Activated CD8-positive, alpha-beta memory T cell treated with anti-CD3 and anti-CD28 coated beads, Interleukin-2, amount 10 ng/mL, durations not matched to agents 7 days and 5 days (primary cell): ENCODE measurements around the gene CERT1. TPM values are rescaled to one million over a fixed set of nuclear protein-coding genes. Genes with fewer than 3 reads are reported as not detected.

Experiments
- ATAC-seq: fragments of 150-1000 bp; cut with Tn5 transposase; one replicate; pipeline ENCODE4 v1.10.0; 2021; ENCODE audit warnings: moderate library complexity
- CTCF ChIA-PET: fragments of 350-600 bp; sonication (Branson Sonifier 250); formaldehyde crosslinking; loops from one replicate; lab custom pipeline; 2021; ENCODE audit warnings: antibody characterized with exemption; lab: Charles Lee
- DNase-seq: peaks from one replicate; pipeline ENCODE4 v3.0.0-alpha.2; 2020
- H3K27ac Mint-ChIP-seq: one replicate; pipeline ENCODE4 v1.8.0; 2021; ENCODE audit warnings: mild to moderate bottlenecking, mixed read lengths
- H3K27me3 Mint-ChIP-seq: one replicate; pipeline ENCODE4 v1.8.0; 2021; ENCODE audit warnings: mixed read lengths
- H3K36me3 Mint-ChIP-seq: one replicate; pipeline ENCODE4 v1.8.0; 2021; ENCODE audit warnings: mild to moderate bottlenecking, mixed read lengths
- H3K4me1 Mint-ChIP-seq: one replicate; pipeline ENCODE4 v1.8.0; 2021; ENCODE audit warnings: mixed read lengths
- H3K4me3 Mint-ChIP-seq: one replicate; pipeline ENCODE4 v1.8.0; 2021; ENCODE audit warnings: mild to moderate bottlenecking, moderate library complexity, mixed read lengths
- H3K9me3 Mint-ChIP-seq: one replicate; pipeline ENCODE4 v1.8.0; 2022; ENCODE audit warnings: low read depth, mixed read lengths
- total RNA-seq, 2 experiments: library from RNA; stranded (reverse); gene quantifications; one replicate each; pipeline ENCODE4 v1.2.3, GENCODE V29; 2021

Gene CERT1
- total RNA-seq, 2 experiments from 2014 or later, result 27.4 to 28.4 TPM

DNA sequence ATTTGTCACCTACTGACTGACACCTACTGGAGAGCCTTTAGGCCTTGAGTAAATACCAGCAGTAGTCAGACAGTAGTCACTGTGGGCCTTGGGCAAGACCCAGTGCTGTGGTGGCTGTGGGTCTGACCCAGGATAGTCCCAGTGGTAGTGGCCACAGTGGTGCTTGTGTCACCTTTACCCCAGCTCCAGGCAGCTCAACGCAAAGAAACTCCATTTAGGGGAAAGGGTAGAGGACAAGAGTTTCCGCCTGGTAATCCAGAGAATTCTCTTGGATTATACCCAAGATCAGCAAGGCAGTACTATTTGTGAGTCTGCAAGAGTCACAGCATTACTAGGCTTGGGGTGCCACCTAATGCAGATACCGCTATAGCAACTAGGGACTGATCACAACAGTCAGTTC is 28.9 kb downstream of the CERT1 start:
- CTCF ChIA-PET, result no interaction called here
- Mint-ChIP-seq H3K9me3 (peaks cover 22% of the 10 kb centered on the region), H3K4me3 (no peak overlapping the region), H3K27ac (no peak overlapping the region), H3K36me3 (peaks cover 53% of the 10 kb centered on the region), H3K4me1 (peaks cover under 1% of the 10 kb centered on the region), H3K27me3 (no peaks in the 10 kb centered on the region)
- ATAC-seq, result no peak
- no peak for DNase-seq

DNA sequence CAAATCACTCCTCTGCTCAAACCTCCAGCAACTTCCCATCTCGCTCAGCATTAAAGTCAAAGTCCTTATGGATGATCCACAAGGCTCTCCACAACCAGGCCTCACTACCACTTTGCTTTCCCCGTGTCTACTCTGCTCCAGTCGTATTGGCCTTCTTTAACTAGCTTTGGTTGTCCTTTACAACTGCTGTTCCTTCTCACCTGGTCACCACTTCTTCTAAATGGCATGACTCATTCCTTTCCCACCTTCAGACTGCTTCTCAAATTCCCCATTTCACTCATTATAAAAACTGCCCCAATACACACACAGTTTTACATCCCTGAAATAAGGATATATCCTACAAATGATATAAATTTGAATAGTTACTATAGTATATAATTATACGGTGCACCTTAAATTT is 30.4 kb downstream of the CERT1 start:
- Mint-ChIP-seq H3K9me3 (peaks cover 19% of the 10 kb centered on the region), H3K36me3 (peaks cover 44% of the 10 kb centered on the region), H3K27ac (no peak overlapping the region), H3K4me1 (no peaks in the 10 kb centered on the region), H3K4me3 (no peak overlapping the region), H3K27me3 (no peaks in the 10 kb centered on the region)
- CTCF ChIA-PET, result no interaction called here
- ATAC-seq (no peak), DNase-seq (no peak)

DNA sequence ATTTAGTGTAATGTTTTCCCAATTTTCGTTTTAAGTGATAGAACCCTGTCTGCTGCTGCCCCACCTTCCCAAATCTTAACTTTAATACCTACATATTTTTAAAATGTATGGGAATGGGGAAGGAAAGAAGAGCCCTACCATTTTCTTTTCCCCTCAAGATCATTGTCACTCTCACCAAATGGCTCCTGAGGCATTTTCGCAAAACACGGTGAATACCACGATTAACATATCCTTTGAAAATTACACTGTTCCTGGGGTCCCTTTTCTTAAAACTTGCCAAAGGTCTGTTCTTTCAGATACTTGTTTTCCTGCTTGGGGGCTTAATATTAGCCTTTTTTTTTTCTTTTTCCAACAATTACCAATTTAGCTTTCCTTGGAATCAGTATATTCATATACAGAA is 36.1 kb downstream of the CERT1 start:
- no peak overlapping the region for H3K27ac Mint-ChIP-seq
- CTCF ChIA-PET, result no interaction called here
- no peak for DNase-seq
- H3K9me3 Mint-ChIP-seq, result peaks cover 6% of the 10 kb centered on the region
- H3K4me1 Mint-ChIP-seq, result no peaks in the 10 kb centered on the region
- H3K4me3 Mint-ChIP-seq, result no peak overlapping the region
- no peaks in the 10 kb centered on the region for H3K27me3 Mint-ChIP-seq
- no peak for ATAC-seq
- peaks cover 25% of the 10 kb centered on the region for H3K36me3 Mint-ChIP-seq

DNA sequence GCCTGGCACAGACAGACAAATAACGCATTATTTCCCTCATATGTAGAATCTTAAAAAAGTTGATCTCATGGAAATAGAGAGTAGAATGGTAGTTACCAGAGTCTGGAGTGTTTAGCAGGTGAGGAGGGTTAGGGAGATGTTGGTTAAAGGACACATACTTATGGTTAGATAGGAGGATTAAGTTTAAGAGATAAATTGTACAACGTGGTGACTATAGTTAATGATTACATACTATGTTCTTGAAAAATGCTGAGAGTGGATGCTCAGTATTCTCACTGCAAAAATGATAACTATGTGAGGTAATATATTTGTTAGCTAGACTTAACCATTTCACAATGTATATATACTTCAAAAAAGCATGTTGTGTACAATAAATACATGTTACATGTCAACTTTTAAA is 38.0 kb downstream of the CERT1 start:
- H3K27ac Mint-ChIP-seq, result no peak overlapping the region
- CTCF ChIA-PET, result no interaction called here
- H3K9me3 Mint-ChIP-seq, result peaks cover 15% of the 10 kb centered on the region
- no peaks in the 10 kb centered on the region for H3K27me3 Mint-ChIP-seq
- ATAC-seq, result no peak
- no peak overlapping the region for H3K4me3 Mint-ChIP-seq
- H3K4me1 Mint-ChIP-seq, result no peaks in the 10 kb centered on the region
- peaks cover 30% of the 10 kb centered on the region for H3K36me3 Mint-ChIP-seq
- DNase-seq, result no peak

DNA sequence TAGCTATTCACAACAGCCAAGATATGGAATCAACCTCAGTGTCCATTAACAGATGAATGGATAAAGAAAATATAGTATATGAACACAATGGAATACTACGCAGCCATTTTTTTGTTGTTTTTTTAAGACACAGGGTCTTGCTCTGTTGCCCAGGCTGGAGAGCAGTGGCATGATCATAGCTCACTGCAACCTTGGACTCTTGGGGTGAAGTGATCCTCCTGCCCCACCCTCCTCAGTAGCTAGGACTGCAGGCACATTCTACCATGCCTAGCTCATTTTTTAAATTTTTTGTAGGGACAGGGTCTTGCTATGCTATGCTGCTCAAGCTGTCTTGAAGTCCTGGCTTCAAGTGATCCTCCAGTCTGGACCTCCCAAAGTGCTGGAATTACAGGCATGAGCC is 38.5 kb downstream of the CERT1 start:
- no peak overlapping the region for H3K27ac Mint-ChIP-seq
- H3K4me1 Mint-ChIP-seq, result no peaks in the 10 kb centered on the region
- DNase-seq (no peak), ATAC-seq (no peak)
- peaks cover 17% of the 10 kb centered on the region for H3K9me3 Mint-ChIP-seq
- no peak overlapping the region for H3K4me3 Mint-ChIP-seq
- CTCF ChIA-PET, result no interaction called here
- H3K27me3 Mint-ChIP-seq, result no peaks in the 10 kb centered on the region
- peaks cover 34% of the 10 kb centered on the region for H3K36me3 Mint-ChIP-seq

DNA sequence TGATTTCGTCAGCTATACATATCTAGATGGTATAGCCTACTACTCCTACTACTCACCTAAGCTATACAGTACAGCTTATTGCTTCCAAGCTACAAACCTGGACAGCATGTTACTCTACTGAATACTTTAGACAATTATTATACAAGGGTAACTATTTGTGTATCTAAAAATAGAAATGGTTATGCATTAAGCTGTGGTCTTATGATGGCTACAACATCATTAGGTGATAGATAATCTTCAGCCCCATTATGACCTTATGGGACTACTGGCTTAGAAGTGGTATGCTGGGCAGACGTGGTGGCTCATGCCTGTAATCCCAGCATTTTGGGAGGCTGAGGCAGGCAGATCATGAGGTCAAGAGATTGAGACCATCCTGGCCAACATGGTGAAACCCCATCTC is 40.2 kb downstream of the CERT1 start:
- peaks cover 19% of the 10 kb centered on the region for H3K9me3 Mint-ChIP-seq
- H3K4me3 Mint-ChIP-seq, result no peak overlapping the region
- H3K36me3 Mint-ChIP-seq, result peaks cover 36% of the 10 kb centered on the region
- DNase-seq, result no peak
- ATAC-seq, result no peak
- CTCF ChIA-PET, result no interaction called here
- H3K4me1 Mint-ChIP-seq, result no peaks in the 10 kb centered on the region
- H3K27ac Mint-ChIP-seq, result no peak overlapping the region
- no peaks in the 10 kb centered on the region for H3K27me3 Mint-ChIP-seq

DNA sequence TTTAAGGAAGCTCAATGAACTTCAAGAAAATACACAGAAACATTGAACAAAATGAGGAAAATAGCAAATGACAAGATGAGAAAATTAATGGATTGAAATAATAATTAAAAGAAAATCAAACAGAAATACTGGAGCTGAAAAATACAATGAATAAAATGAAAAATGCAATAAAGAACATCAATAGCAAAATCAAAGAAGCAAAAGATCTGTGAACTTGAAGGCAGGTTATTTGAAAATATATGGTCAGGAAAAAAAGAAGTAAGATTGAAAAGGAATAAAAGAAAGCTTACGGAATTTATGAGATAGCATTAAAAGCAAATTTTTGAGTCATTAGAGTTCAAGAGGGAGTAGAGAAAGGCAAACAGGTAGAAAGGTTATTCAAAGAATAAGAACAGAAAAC is 42.4 kb downstream of the CERT1 start:
- no peaks in the 10 kb centered on the region for H3K27me3 Mint-ChIP-seq
- H3K4me3 Mint-ChIP-seq, result no peak overlapping the region
- H3K9me3 Mint-ChIP-seq, result peaks cover 19% of the 10 kb centered on the region
- peaks cover under 1% of the 10 kb centered on the region for H3K4me1 Mint-ChIP-seq
- H3K36me3 Mint-ChIP-seq, result peaks cover 34% of the 10 kb centered on the region
- CTCF ChIA-PET, result interaction anchor here (0.9 kb wide), 1 partner anchor 9 kb away, joined by 3 read pairs; no protein-coding TSS in a partner anchor
- DNase-seq, result no peak
- H3K27ac Mint-ChIP-seq, result no peak overlapping the region
- no peak for ATAC-seq

DNA sequence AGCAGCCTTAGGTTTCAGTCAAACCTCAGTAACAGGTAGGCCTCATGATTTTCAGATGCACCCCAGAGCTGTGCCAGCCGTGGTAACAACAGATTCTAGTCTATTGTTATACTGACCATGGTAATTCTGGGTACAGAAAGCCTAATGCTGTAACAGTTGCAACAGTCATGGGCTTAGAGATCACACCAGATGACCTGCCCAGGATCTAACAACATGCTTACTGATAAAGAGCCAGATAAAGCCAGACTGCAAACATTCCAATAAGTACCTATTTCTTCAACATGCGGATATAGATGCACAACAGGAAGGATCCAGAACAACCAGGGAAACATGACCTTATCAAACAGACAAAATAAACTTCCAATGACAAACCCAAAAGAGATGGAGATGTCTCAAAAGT is 42.8 kb downstream of the CERT1 start:
- no peak for ATAC-seq
- Mint-ChIP-seq H3K27me3 (no peaks in the 10 kb centered on the region), H3K4me1 (peaks cover 3% of the 10 kb centered on the region), H3K9me3 (peaks cover 19% of the 10 kb centered on the region), H3K27ac (no peak overlapping the region), H3K4me3 (no peak overlapping the region), H3K36me3 (peaks cover 34% of the 10 kb centered on the region)
- no peak for DNase-seq
- CTCF ChIA-PET, result interaction anchor here (0.9 kb wide), 1 partner anchor 9 kb away, joined by 3 read pairs; no protein-coding TSS in a partner anchor

DNA sequence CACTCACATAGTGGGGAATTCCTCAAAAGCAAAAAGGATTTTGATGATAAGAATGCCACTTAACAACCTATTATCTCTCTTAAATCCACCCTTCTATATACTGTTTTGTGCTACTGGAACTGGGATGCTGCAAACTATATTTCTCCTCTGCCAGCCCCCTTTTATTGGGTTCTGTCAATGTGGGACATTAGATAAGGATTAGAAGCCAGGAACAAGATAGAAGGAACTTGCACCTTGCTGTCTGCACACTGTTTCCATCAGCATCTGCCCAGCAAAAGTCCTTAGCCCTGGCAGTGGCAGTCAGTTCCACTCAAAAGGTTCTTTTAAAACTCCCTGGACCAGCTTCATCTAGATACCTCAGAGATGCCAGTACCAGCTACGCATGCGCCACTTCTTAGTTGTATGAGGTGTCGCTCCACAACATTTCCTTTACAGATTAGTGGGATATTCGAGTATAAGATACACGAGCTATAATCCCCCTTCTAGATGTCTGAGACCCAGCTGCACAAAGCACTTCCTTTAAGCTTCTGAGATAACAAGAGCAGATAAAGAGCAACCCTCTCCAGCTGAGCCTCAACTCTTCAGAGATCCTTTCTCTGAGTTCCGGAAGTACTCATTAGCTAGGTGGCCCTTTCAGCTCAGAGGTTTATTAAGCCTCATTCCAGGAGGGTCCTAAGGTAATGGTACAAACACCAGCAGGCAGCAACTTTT is 45.3 kb downstream of the CERT1 start:
- Mint-ChIP-seq H3K27me3 (no peaks in the 10 kb centered on the region), H3K4me1 (peaks cover 10% of the 10 kb centered on the region), H3K36me3 (peaks cover 36% of the 10 kb centered on the region), H3K9me3 (peaks cover 19% of the 10 kb centered on the region), H3K27ac (no peak overlapping the region), H3K4me3 (no peak overlapping the region)
- CTCF ChIA-PET, result no interaction called here
- DNase-seq (no peak), ATAC-seq (no peak)

DNA sequence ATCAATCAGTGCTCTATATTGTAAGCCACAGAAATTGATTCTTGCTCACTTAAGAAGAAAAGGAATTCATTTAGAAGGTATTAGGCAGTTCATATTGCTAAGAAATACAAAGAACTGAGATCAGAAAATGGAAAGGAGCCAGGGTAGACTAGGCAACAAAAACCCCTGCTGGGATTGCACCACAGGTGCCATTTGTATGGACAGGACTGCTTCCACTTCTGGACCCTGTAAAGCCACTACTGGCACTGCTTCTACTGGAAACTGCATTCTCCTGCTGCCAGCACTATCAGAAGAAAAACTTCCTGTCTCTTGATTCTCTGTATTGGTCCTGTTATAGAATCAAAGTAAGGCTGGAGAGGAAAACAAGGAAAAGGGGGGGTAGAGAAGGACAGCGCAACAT is 45.9 kb downstream of the CERT1 start:
- H3K27me3 Mint-ChIP-seq, result no peaks in the 10 kb centered on the region
- no peak for DNase-seq
- ATAC-seq, result no peak
- CTCF ChIA-PET, result no interaction called here
- H3K27ac Mint-ChIP-seq, result no peak overlapping the region
- H3K36me3 Mint-ChIP-seq, result peaks cover 32% of the 10 kb centered on the region
- H3K9me3 Mint-ChIP-seq, result peaks cover 14% of the 10 kb centered on the region
- no peak overlapping the region for H3K4me3 Mint-ChIP-seq
- H3K4me1 Mint-ChIP-seq, result peaks cover 10% of the 10 kb centered on the region

DNA sequence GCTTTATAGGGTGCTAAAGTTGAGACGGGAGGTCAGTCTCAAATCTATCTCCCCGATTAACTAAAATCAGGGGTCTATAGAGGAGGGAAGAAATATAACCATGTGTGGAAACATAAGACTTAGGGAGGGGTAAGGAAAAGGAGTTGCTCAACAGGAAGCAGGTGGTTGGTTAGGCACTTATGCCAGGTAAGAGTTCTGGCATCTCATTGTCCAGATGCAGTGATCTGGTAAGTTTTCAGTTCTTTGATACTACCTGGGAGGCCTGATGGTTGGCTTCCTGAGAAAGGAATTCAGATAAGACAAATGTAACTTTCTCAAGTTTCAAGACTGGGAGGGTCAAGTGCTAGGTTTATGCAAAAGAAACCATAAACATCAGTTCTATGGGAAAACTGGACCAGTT is 47.7 kb downstream of the CERT1 start:
- CTCF ChIA-PET, result no interaction called here
- Mint-ChIP-seq H3K27me3 (no peaks in the 10 kb centered on the region), H3K36me3 (peaks cover 26% of the 10 kb centered on the region), H3K9me3 (peaks cover 5% of the 10 kb centered on the region), H3K4me1 (peaks cover 10% of the 10 kb centered on the region), H3K4me3 (no peak overlapping the region), H3K27ac (no peak overlapping the region)
- DNase-seq (no peak), ATAC-seq (no peak)

DNA sequence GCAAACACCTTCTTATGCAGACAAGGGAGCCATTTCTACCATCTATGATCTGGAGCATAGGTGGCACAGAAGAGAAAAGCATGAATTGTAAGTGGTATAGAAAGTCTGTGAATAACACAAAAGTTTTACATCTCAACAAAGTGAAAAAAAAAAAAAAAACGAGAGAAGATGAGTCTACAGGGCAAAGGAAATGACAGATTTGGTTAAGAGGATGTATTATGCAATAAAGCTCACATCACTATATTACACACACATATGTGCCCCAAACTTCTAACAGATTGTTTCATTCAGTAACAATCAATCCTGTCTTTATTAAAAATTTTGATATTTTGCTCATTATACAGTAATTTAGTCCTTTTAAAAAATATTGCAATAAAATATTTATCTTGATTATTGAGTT is 49.8 kb downstream of the CERT1 start:
- no peak overlapping the region for H3K27ac Mint-ChIP-seq
- CTCF ChIA-PET, result interaction anchor here (0.7 kb wide), 1 partner anchor 713 kb away, joined by 4 read pairs; no protein-coding TSS in a partner anchor

DNA sequence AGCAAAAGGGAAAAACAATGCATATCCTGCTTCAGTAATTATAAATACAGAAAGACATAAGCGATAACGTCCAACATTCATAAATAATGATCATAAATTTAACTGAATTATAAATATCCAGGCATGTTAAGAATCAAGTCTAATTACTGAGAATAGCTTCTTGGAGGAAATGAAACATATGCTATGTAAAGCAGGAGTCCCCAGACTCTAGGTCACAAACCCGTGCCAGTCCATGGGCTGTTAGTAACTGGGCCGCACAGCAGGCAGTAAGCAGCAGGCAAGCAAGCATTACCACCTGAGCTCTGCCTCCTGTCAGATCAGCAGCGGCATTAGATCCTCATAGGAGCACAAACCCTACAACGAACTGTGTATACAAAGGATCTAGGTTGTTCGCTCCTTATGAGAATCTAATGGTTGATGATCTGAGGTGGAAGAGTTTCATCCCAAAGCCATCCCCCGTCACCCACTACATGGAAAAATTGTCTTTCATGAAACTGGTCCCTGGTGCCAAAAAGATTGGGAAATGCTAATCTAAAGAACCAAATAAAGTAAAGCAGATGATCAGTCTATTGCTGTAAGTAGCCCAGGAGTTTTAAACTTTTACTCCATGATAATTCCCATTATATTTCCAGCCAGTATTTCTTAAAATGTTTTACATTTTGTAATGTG is 50.4 kb downstream of the CERT1 start:
- Mint-ChIP-seq H3K36me3 (peaks cover 23% of the 10 kb centered on the region), H3K4me1 (peaks cover 10% of the 10 kb centered on the region), H3K27ac (no peak overlapping the region), H3K27me3 (no peaks in the 10 kb centered on the region), H3K9me3 (no peaks in the 10 kb centered on the region), H3K4me3 (no peak overlapping the region)
- CTCF ChIA-PET, result interaction anchor here (0.7 kb wide), 1 partner anchor 714 kb away, joined by 4 read pairs; no protein-coding TSS in a partner anchor
- ATAC-seq, result no peak
- DNase-seq, result no peak

More for the DNA sequence above, 49.8 kb downstream of the CERT1 start:
- no peaks in the 10 kb centered on the region for H3K9me3 Mint-ChIP-seq
- no peaks in the 10 kb centered on the region for H3K27me3 Mint-ChIP-seq
- peaks cover 10% of the 10 kb centered on the region for H3K4me1 Mint-ChIP-seq
- no peak overlapping the region for H3K4me3 Mint-ChIP-seq
- DNase-seq (no peak), ATAC-seq (no peak)
- peaks cover 21% of the 10 kb centered on the region for H3K36me3 Mint-ChIP-seq

DNA sequence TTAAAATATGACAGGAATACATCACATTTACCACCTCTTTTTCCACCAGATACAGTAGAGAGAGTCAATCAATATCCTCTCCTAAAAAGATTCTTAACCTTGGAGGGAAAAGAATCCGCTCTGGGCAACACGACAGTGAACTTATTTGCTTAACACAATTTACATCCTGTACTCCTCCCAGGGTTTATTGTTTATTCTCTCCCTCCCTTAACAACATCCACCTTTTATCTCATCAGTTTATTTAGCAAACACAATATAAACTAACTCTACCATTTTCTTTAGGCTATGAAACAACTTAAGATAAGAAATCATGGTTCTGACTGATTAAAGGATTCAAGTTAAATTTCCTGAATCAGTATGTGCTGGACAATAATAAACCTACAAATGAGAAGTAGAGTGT is 50.9 kb downstream of the CERT1 start:
- CTCF ChIA-PET, result interaction anchor here (1.1 kb wide), 1 partner anchor 282 kb away, joined by 3 read pairs; no protein-coding TSS in a partner anchor
- H3K27me3 Mint-ChIP-seq, result no peaks in the 10 kb centered on the region
- H3K9me3 Mint-ChIP-seq, result no peaks in the 10 kb centered on the region
- no peak for ATAC-seq
- no peak overlapping the region for H3K27ac Mint-ChIP-seq
- H3K4me3 Mint-ChIP-seq, result no peak overlapping the region
- peaks cover 10% of the 10 kb centered on the region for H3K4me1 Mint-ChIP-seq
- no peak for DNase-seq
- H3K36me3 Mint-ChIP-seq, result peaks cover 28% of the 10 kb centered on the region
